ENCODE results near the gene PPM1M.
"Not testable (repeated sequence)": the region's sequence is repeated elsewhere in the genome, so short reads cannot be mapped to it uniquely, and the experiment has no call there.

PPM1M gene

GRCh38 chr3:52272172-52272571, 26.6 kb downstream of the PPM1M start:
- in situ Hi-C loops (cut with MboI; ENCODE audit: low sequenced_read_pairs): not testable (repeated sequence)

GRCh38 chr3:52272831-52273230, 27.3 kb downstream of the PPM1M start:
- in situ Hi-C loops (cut with MboI; ENCODE audit: low sequenced_read_pairs): no loop called here

GRCh38 chr3:52274781-52275180, 29.2 kb downstream of the PPM1M start:
- in situ Hi-C loops (cut with MboI; ENCODE audit: low sequenced_read_pairs): not testable (repeated sequence)

- in situ Hi-C loops (cut with MboI; ENCODE audit: low sequenced_read_pairs): no loop called here
Observed at GRCh38 chr3:52277071-52277964, 31.8 kb downstream of the PPM1M start.

- in situ Hi-C loops (cut with MboI; ENCODE audit: low sequenced_read_pairs): no loop called here
Observed at GRCh38 chr3:52277972-52278509, 32.5 kb downstream of the PPM1M start.

GRCh38 chr3:52278510-52279069, 33.0 kb downstream of the PPM1M start, which contains the start of gene WDR82:
TSS of gene WDR82 (minus strand) at chr3:52278649. CDS start at chr3:52278361, 288 bp downstream.
- in situ Hi-C loops (cut with MboI; ENCODE audit: low sequenced_read_pairs): no loop called here

- in situ Hi-C loops (cut with MboI; ENCODE audit: low sequenced_read_pairs): no loop called here
Observed at GRCh38 chr3:52279596-52279995, 34.0 kb downstream of the PPM1M start.

GRCh38 chr3:52280050-52280461, 34.5 kb downstream of the PPM1M start:
- in situ Hi-C loops (cut with MboI; ENCODE audit: low sequenced_read_pairs): no loop called here

GRCh38 chr3:52281981-52282801, 36.6 kb downstream of the PPM1M start:
- in situ Hi-C loops (cut with MboI; ENCODE audit: low sequenced_read_pairs): no loop called here

GRCh38 chr3:52283306-52283705, 37.7 kb downstream of the PPM1M start:
- in situ Hi-C loops (cut with MboI; ENCODE audit: low sequenced_read_pairs): no loop called here

- in situ Hi-C loops (cut with MboI; ENCODE audit: low sequenced_read_pairs): not testable (repeated sequence)
Observed at GRCh38 chr3:52284051-52284450, 38.5 kb downstream of the PPM1M start.

- in situ Hi-C loops (cut with MboI; ENCODE audit: low sequenced_read_pairs): no loop called here
Observed at GRCh38 chr3:52286777-52287110, 41.2 kb downstream of the PPM1M start.

- in situ Hi-C loops (cut with MboI; ENCODE audit: low sequenced_read_pairs): no loop called here
Observed at GRCh38 chr3:52288674-52289073, 43.1 kb downstream of the PPM1M start.

GRCh38 chr3:52289338-52289746, 43.8 kb downstream of the PPM1M start:
- in situ Hi-C loops (cut with MboI; ENCODE audit: low sequenced_read_pairs): no loop called here

GRCh38 chr3:52289747-52290595, 44.4 kb downstream of the PPM1M start:
- in situ Hi-C loops (cut with MboI; ENCODE audit: low sequenced_read_pairs): no loop called here

GRCh38 chr3:52290596-52291507, 45.3 kb downstream of the PPM1M start:
- in situ Hi-C loops (cut with MboI; ENCODE audit: low sequenced_read_pairs): no loop called here

GRCh38 chr3:52291508-52292181, 46.1 kb downstream of the PPM1M start:
- in situ Hi-C loops (cut with MboI; ENCODE audit: low sequenced_read_pairs): no loop called here

- in situ Hi-C loops (cut with MboI; ENCODE audit: low sequenced_read_pairs): no loop called here
Observed at GRCh38 chr3:52292247-52293065, 46.9 kb downstream of the PPM1M start.

Data from HL-60/S4 (cell line).